D721Med (cell line): ENCODE data around the gene HCRT.

Experiments used
- DNase-seq: peaks from one replicate; pipeline ENCODE4 v3.0.0; 2011; ENCODE audit warnings: low spot score; ENCODE audit not compliant: insufficient read length
- FAIRE-seq: peaks from 2 replicates; lab custom pipeline; 2011; peaks lifted over from hg19 to GRCh38; lab: Jason Lieb, UNC
- CTCF ChIP-seq: IDR thresholded peaks from 2 replicates; pipeline ENCODE4 v1.5.1; 2012; ENCODE audit warnings: mild to moderate bottlenecking, control low read depth; ENCODE audit not compliant: insufficient read depth; ENCODE audit errors: missing control alignments

Gene HCRT

GRCh38 chr17:42178817-42179216 is 6.4 kb downstream of the HCRT start:
- no peak for FAIRE-seq
- no peak for TF ChIP-seq CTCF
- DNase-seq = no peak

DNA sequence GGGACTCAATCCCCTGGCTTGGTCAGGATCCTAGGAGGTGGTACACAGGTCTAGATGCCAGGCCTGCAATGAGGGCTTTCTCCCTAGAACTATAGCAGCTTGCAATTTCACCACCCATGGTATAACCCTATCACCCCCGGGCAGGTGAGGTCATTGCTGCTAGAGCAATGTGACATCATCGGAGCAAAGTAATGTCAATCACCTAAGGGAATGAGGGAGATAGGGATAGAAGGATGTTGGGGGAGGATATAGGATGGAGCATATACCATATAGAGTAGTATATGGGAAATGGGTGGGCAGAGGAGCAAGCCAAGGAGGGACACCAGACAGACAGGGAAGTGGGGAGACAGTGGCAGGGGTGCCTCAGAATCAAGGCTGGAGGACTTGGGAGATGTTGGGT is 7.6 kb downstream of the HCRT start:
- DNase-seq (no peak), FAIRE-seq (no peak)
- TF ChIP-seq CTCF = no peak

DNA sequence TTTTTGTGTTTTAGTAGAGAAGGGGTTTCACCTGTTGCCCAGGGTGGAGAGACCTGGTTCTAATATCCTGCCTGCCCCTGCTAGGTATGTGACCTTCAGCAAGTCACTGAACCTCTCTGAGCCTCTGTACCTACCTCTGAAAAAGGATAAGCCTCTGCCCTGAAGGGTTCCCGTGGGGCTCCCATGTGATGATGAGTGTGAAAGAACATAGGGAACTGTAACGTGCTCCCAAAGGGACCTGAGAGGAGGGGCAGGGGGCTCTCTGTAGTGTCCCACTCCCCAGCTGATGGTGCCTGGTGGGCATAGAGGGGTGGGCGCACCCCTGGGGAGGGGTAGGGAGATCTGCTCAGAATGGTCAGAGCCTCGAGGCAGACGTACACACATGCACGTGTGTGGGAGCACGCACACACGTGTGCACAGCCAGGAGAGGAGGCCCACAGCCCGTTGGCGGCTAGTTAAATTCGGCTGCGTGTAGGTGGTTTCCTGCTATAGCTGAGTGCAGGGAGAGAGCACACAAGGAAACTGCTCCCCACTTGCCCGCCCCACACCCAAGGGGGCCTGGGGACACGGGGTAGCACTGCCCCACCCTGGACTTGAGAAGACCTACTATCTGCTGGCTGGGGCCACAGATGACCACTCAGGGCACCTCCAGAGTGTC is 11.0 kb downstream of the HCRT start:
- FAIRE-seq = no peak
- TF ChIP-seq CTCF = no peak
- DNase-seq = no peak

DNA sequence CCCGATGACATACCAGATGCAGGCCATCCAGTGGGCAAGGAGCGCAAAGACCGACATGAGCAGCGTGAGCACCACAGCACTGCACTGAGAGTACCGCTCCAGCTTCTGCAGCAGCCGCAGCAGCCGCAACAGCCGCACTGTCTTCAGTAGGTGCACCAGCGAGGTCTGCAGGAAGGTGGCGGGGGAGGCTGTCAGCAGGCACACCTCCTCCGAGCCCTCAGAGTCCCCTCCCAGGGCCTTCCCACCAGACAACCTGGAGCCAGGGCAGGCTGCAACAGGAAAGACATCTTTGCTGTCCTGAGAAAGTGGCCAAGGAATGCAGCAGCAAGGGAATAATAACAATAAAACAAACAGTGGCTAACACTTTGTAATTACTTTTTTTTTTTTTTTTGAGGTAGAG is 13.4 kb downstream of the HCRT start:
- no peak for FAIRE-seq
- no peak for DNase-seq
- no peak for TF ChIP-seq CTCF

DNA sequence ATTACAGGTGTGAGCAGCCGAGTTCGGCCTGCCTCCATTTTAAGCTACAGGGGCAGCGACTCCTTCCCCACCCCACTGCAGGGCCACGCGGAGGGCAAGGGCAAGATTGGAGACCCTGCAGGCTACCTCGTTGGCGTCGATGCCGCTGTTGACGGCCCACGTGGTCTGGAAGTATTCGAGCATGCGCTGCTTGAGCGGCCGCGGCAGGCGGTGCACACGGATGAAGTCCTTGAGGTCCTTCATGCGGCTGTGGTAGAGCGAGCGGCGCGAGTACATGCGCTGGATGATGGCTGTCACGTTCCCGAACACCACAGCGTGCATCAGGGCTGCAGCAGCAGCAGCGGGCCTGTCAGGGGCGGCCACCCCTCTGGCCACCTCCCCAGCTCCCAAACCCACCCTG is 15.9 kb downstream of the HCRT start:
- no peak for TF ChIP-seq CTCF
- FAIRE-seq = no peak
- DNase-seq = no peak

DNA sequence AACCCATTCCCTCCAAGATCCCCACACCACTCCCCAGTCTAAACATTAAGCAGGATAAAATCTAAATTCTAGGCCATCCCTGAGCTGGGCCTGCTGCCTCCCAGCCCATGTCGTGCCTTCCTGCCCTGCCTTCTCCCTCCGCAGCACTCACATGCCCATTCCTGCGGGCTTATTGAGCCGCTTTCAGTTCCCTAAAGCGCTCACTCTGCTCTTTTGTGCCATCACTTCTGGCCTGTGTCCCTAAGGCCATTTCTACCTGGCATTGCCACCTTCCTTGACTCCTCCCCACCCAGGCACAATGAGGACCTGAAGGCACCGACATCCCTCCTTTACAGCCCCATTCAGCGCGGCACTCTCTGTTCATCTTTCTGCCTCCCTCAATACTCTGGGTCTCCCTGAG is 17.4 kb downstream of the HCRT start:
- no peak for FAIRE-seq
- no peak for TF ChIP-seq CTCF

DNA sequence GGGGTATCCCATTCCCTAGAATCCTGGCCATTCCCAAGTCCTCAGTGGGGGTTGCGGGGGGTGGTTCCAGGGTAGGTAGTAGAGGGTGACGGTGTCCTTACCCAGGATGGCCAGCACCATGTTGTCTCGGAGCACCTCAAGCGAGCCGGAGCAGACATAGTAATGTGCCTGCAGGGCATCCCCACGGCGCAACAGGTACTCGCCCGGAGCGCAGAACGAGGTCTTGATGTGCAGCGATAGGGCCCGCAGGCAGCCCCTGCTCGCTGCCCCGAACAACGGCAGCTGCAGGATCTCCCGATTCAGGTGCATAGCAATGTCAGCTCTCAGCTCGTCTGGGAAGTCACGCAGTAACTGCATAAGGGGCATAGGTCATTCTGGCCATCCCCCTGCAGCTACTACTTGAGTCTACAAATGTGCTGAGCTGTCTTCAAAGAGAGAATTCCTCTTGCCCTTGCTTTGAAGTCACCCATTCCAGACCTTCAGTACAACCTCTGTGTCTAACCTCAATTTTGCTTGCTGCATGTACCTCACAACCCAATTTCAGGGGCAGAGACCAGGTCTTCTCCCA is 19.0 kb downstream of the HCRT start:
- DNase-seq = no peak
- FAIRE-seq = no peak
- TF ChIP-seq CTCF = no peak

More for the DNA sequence above, 17.4 kb downstream of the HCRT start:
- no peak for DNase-seq
